DND-41 (cell line): Measurements from ENCODE around the gene NMNAT2.

Source experiments
- ATAC-seq: fragments of 200-7000 bp; cut with Tn5 transposase; 3 replicates; pipeline ENCODE4 v1.9.1; 2021; ENCODE audit warnings: low read depth; ENCODE audit not compliant: insufficient read depth
- DNase-seq: peaks from one replicate; pipeline ENCODE4 v3.0.0-alpha.2; 2020
- H2AFZ ChIP-seq: 2 replicates; pipeline ENCODE4 v1.6.0; 2012; ENCODE audit warnings: low read depth, low read length
- H3K27ac ChIP-seq: 2 replicates; pipeline ENCODE4 v1.5.1; 2012; ENCODE audit warnings: low read length, inconsistent platforms
- H3K27me3 ChIP-seq: fragments of 200-600 bp; sonication (generic); 2 replicates; pipeline ENCODE4 v1.6.0; 2012; ENCODE audit warnings: low read length, mild to moderate bottlenecking, inconsistent platforms; ENCODE audit not compliant: insufficient read depth, poor library complexity
- H3K36me3 ChIP-seq: 2 replicates; pipeline ENCODE4 v1.5.1; 2012; ENCODE audit warnings: low read length, inconsistent platforms; ENCODE audit not compliant: insufficient read depth
- H3K4me1 ChIP-seq: 2 replicates; pipeline ENCODE4 v1.5.1; 2012; ENCODE audit warnings: mild to moderate bottlenecking, low read length; ENCODE audit not compliant: insufficient read depth
- H3K4me2 ChIP-seq: 2 replicates; pipeline ENCODE4 v1.6.0; 2012; ENCODE audit warnings: mild to moderate bottlenecking, moderate library complexity, low read length, inconsistent platforms; ENCODE audit not compliant: insufficient read depth
- H3K4me3 ChIP-seq, 2 experiments: fragments of 200-600 bp in 1 of 2; shearing (Covaris generic) in 1 of 2; 2 replicates each; pipeline ENCODE4 v1.5.1; 2012 to 2016; ENCODE audit warnings: inconsistent platforms in 2 of 2, low read length in 2 of 2, mild to moderate bottlenecking in 2 of 2, low read depth in 1 of 2, moderate library complexity in 1 of 2
- H3K79me2 ChIP-seq: 2 replicates; pipeline ENCODE4 v1.6.0; 2012; ENCODE audit warnings: low read length, inconsistent platforms; ENCODE audit not compliant: insufficient read depth
- H3K9ac ChIP-seq: 2 replicates; pipeline ENCODE4 v1.6.0; 2012; ENCODE audit warnings: low read depth, mild to moderate bottlenecking, inconsistent platforms, low read length, moderate library complexity
- H3K9me3 ChIP-seq: 2 replicates; pipeline ENCODE4 v1.5.1; 2012; ENCODE audit warnings: low read length, moderate library complexity, mild to moderate bottlenecking, inconsistent platforms; ENCODE audit not compliant: insufficient read depth, severe bottlenecking
- H4K20me1 ChIP-seq: 2 replicates; pipeline ENCODE4 v1.6.0; 2012; ENCODE audit warnings: low read length; ENCODE audit not compliant: insufficient read depth
- EZH2 ChIP-seq: IDR thresholded peaks from 3 replicates; pipeline ENCODE4 v1.6.1; 2012; ENCODE audit warnings: borderline replicate concordance, low read depth, mild to moderate bottlenecking, moderate library complexity, low read length, inconsistent platforms; ENCODE audit not compliant: severe bottlenecking
- TF ChIP-seq, protein P1 (sequence below): IDR thresholded peaks from 2 replicates; pipeline ENCODE4 v1.5.1; 2012; ENCODE audit warnings: borderline replicate concordance, low read length, moderate library complexity, mild to moderate bottlenecking; ENCODE audit not compliant: poor library complexity, severe bottlenecking; ENCODE audit errors: extremely low read depth

The NMNAT2 gene

DNA sequence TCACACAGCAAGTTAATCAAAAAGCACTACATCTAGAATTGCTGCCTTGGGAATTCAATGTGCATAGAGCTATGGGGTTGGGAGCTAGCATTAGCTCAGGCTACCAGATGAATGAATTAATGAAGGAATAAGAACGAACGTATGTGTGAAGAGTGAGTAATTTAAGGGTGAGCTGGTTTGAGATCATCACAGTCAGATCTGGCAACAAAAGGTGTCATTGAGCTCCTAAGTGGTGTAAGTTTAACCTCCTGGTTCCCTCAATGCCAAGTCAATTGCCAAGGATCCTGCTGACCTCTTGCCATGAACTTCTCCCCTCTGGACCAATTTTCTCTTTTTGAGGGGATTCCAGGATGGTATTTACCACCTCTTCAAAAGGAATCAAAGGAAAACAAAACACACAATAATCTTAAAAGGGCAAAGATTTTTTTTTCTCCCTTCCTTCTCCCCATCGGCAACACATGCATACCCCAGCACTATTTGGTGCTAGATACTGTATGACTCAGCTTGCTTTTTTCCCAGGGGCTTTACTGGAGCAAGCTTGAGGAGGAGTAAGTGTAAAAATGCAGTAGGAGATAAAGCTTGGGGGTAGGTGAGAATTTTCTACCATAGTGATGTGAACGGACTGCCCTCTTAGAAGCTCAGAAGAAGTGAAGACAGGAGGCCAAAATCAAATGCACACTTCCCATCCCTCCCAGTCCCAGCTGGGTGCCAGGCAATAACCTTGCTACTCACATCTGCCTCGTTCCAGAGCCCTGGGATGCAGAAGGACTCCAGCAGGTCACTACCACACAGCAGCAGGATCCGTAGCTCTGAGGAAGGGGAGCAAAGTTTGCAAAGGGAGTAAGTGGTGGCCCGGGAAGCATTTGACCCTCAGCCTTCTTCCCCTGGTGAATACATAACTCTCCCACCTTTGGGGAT is 140.1 kb downstream of the NMNAT2 start:
- Histone ChIP-seq H3K27ac (no peak overlapping the region), H3K4me3 (no peak overlapping the region), H2AFZ (no peak overlapping the region), H3K9me3 (no peaks in the 10 kb centered on the region), H3K9ac (no peak overlapping the region), H3K4me2 (no peak overlapping the region), H3K4me1 (0 out of 2 replicates have a peak, but pooled peaks cover 3% of the 10 kb centered on the region), H3K79me2 (no peaks in the 10 kb centered on the region), H3K36me3 (no peaks in the 10 kb centered on the region), H4K20me1 (peaks cover 10% of the 10 kb centered on the region), H3K27me3 (peaks cover 14% of the 10 kb centered on the region)
- DNase-seq (no peak), ATAC-seq (no peak)
- TF ChIP-seq, protein P1, sequence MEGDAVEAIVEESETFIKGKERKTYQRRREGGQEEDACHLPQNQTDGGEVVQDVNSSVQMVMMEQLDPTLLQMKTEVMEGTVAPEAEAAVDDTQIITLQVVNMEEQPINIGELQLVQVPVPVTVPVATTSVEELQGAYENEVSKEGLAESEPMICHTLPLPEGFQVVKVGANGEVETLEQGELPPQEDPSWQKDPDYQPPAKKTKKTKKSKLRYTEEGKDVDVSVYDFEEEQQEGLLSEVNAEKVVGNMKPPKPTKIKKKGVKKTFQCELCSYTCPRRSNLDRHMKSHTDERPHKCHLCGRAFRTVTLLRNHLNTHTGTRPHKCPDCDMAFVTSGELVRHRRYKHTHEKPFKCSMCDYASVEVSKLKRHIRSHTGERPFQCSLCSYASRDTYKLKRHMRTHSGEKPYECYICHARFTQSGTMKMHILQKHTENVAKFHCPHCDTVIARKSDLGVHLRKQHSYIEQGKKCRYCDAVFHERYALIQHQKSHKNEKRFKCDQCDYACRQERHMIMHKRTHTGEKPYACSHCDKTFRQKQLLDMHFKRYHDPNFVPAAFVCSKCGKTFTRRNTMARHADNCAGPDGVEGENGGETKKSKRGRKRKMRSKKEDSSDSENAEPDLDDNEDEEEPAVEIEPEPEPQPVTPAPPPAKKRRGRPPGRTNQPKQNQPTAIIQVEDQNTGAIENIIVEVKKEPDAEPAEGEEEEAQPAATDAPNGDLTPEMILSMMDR, result no peak
- TF ChIP-seq EZH2, result no peak

DNA sequence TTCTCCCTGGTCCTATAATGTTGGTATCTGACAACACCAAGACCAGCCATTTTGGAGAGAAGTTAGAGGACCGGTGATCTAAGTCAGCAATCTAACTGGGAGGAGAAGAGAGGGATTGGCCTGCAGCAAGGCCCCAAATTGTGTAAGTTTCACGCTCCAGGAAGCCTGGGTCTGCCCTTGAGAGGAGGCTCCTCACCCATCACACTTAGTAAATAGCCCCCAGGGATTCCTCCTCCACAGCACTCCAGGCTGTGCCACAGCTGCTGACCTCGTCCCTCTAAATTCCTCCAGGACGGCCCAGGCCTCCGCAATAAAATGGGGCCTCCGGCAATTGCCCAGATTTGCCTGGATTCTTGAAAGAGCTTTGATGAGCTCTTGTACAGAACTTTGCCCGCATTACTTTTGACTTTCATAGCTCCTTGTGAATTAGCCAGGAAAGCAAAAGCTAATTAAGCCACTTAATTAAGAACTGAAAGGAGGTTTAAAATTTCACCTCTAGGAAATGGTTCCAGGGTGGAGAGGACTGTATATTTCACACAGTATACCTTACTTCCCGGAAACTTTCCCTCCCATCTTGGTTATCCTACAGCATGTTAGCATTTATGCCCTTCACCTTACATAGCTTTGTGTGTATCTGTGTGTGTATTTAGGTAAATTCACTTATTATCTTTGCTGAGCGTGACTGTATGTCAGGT is 141.6 kb downstream of the NMNAT2 start:
- TF ChIP-seq, protein P1, result no peak
- TF ChIP-seq EZH2, result no peak
- H3K27me3 ChIP-seq, result peaks cover 7% of the 10 kb centered on the region
- no peak overlapping the region for H3K9ac ChIP-seq
- H3K79me2 ChIP-seq, result no peaks in the 10 kb centered on the region
- no peak for ATAC-seq
- H3K4me1 ChIP-seq, result 0 out of 2 replicates have a peak, but pooled peaks cover 3% of the 10 kb centered on the region
- no peak overlapping the region for H2AFZ ChIP-seq
- no peak overlapping the region for H3K4me2 ChIP-seq
- no peak overlapping the region for H3K27ac ChIP-seq
- DNase-seq, result no peak
- H4K20me1 ChIP-seq, result no peaks in the 10 kb centered on the region
- no peaks in the 10 kb centered on the region for H3K36me3 ChIP-seq
- H3K9me3 ChIP-seq, result no peaks in the 10 kb centered on the region
- no peak overlapping the region for H3K4me3 ChIP-seq

DNA sequence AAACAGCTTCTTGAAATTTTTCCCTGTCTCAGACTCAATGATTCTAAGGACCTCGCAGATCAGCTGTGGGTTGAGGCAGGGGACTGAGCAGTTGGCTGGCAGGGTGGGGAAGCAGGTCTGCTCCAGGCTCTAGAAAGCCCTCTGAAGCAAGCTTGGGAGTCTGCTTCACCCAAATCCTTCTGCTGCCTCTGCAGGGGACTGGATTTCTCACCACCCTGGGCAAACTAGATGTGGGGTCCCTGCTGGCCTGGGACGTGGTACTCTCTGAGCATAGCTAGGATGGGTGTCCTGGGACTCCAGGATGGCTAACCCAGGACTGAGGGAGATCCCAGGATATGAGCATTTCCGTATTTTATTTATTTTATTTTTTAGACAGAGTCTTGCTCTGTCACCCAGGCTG is 142.9 kb downstream of the NMNAT2 start:
- ATAC-seq (no peak), DNase-seq (no peak)
- Histone ChIP-seq H4K20me1 (no peaks in the 10 kb centered on the region), H3K9ac (no peak overlapping the region), H3K79me2 (no peaks in the 10 kb centered on the region), H3K36me3 (no peaks in the 10 kb centered on the region), H3K4me2 (no peak overlapping the region), H2AFZ (no peak overlapping the region), H3K27me3 (peaks cover 7% of the 10 kb centered on the region), H3K27ac (no peak overlapping the region), H3K9me3 (no peaks in the 10 kb centered on the region), H3K4me3 (no peak overlapping the region), H3K4me1 (0 out of 2 replicates have a peak, but pooled peaks cover 3% of the 10 kb centered on the region)
- TF ChIP-seq, protein P1, result no peak
- no peak for TF ChIP-seq EZH2
